ENCODE results near the gene ZNF577. TPM values are rescaled to one million over a fixed set of nuclear protein-coding genes. Genes with fewer than 3 reads are reported as not detected.
A peak's percentile ranks its signal among the peaks of the same experiment; 100 is the strongest.

The ZNF577 gene
- total and polyA plus RNA-seq, 2 donors (not counting 3 experiments of a cell fraction or from before 2014, with no cell fraction given), result 4.0 to 4.7 TPM

GRCh38 chr19:51904331-51905165, 16.8 kb upstream of the ZNF577 start, which contains the start of gene ZNF649:
ZNF649 (minus strand) TSS chr19:51905017; CDS start chr19:51900107, 4,910 bp downstream.
- no peaks in the 10 kb centered on the region for H3K36me3 ChIP-seq (ENCODE audit: control insufficient read depth in 2 of 2, extremely low read depth in 1 of 2, insufficient read depth in 2 of 2, low read length in 2 of 2)
- no TSS peak for BruUV-seq (replicated peaks)
- H3K4me2 ChIP-seq (ENCODE audit: insufficient read depth, low read length), result peak within 1 kb of the TSS; percentile 72
- H3K27ac ChIP-seq (ENCODE audit: insufficient read depth, low read depth, low read length), result peak within 1 kb of the TSS; percentile 46
- peaks cover 36% of the 10 kb centered on the region for H3K79me2 ChIP-seq (ENCODE audit: control insufficient read depth, insufficient read depth, low read length)
- FAIRE-seq (peak; percentile 95), DNase-seq (ENCODE audit: low read depth, low spot score) (peak; percentile 84)
- intact Hi-C loops (cut with micrococcal nuclease), result loop anchor here (1.0 kb wide), 4 partner anchors 16 to 333 kb away; partner anchors contain the start of genes ZNF350 and ZNF613
- H3K9ac ChIP-seq (replicated peaks; ENCODE audit: extremely low read depth, insufficient read depth, low read length), result peak within 1 kb of the TSS; percentile 86
- ChIA-PET CTCF (no interaction called here), POLR2A (no interaction called here)
- peak within 1 kb of the TSS; percentile 98 for H2AFZ ChIP-seq (ENCODE audit: low read depth, low read length)
- H3K9me1 ChIP-seq (replicated peaks; ENCODE audit: control insufficient read depth, extremely low read depth, insufficient read depth, low read length), result no peaks in the 10 kb centered on the region
- no peaks in the 10 kb centered on the region for H3K27me3 ChIP-seq (ENCODE audit: control insufficient read depth in 2 of 2, insufficient read depth in 2 of 2, low read length in 2 of 2)
- dilution Hi-C loops (cut with MboI; ENCODE audit: extremely low pct_ligation_motif_present, low sequenced_read_pairs), result no loop called here
- no peaks in the 10 kb centered on the region for H4K20me1 ChIP-seq (replicated peaks; ENCODE audit: control insufficient read depth, extremely low read depth, insufficient read depth, low read length)
- no peak for TF ChIP-seq EZH2 (IDR thresholded peaks at IDR 0.05; ENCODE audit: borderline replicate concordance, low read depth, low read length, severe bottlenecking)
- no peak for TF ChIP-seq POLR2A (IDR thresholded peaks at IDR 0.05; ENCODE audit: low read depth, low read length)
- no peak for TF ChIP-seq CTCF (IDR thresholded peaks at IDR 0.05; ENCODE audit: extremely low read depth in 1 of 2, insufficient read depth in 1 of 2, low read depth in 1 of 2, low read length in 2 of 2)
- TF ChIP-seq GATA2 (IDR thresholded peaks at IDR 0.05; ENCODE audit: insufficient read depth, insufficient read length, low read depth, low read length), result no peak
- TF ChIP-seq MAX (IDR thresholded peaks at IDR 0.05; ENCODE audit: insufficient read depth, insufficient read length), result no peak
- no peak for TF ChIP-seq JUN (IDR thresholded peaks at IDR 0.05; ENCODE audit: borderline replicate concordance, insufficient read depth, insufficient read length, low read depth)
- TF ChIP-seq POLR2AphosphoS5 (IDR thresholded peaks at IDR 0.05; ENCODE audit: insufficient read depth, low read depth, low read length), result no peak
- no peak for TF ChIP-seq MYC (IDR thresholded peaks at IDR 0.05; ENCODE audit: low read depth, low read length)
- TF ChIP-seq FOS (IDR thresholded peaks at IDR 0.05; ENCODE audit: borderline replicate concordance, insufficient read depth, low read length), result no peak
- H3K9me3 ChIP-seq (replicated peaks; ENCODE audit: control insufficient read depth, insufficient read depth, low read length), result no peaks in the 10 kb centered on the region
- H3K4me1 ChIP-seq (ENCODE audit: control insufficient read depth, extremely low read depth, insufficient read depth, low read length), result no peaks in the 10 kb centered on the region
- peak within 1 kb of the TSS; percentile 91 to 98 (median 94) for H3K4me3 ChIP-seq (replicated peaks in 1 of 3; ENCODE audit: insufficient read depth in 1 of 3, low read depth in 1 of 3, low read length in 3 of 3)

Data from endothelial cell of umbilical vein (primary cell).